Lower leg skin (tissue), 4 donors: Measurements from ENCODE around the gene GNAZ. TPM values are rescaled to one million over a fixed set of nuclear protein-coding genes. Genes with fewer than 3 reads are reported as not detected.

Experiments
- DNase-seq, 2 donors: peaks; one replicate each; pipeline ENCODE4 v3.0.0-alpha.2; 2019; ENCODE audit warnings: low spot score in 2 of 2
- H3K4me3 ChIP-seq: fragments of 200-600 bp; sonication (generic); 2 replicates; pipeline ENCODE4 v1.5.1; 2017; ENCODE audit warnings: mild to moderate bottlenecking, low read depth; ENCODE audit not compliant: poor library complexity, severe bottlenecking
- CTCF ChIP-seq, 3 donors: fragments of 450-650 bp; IDR thresholded peaks; one replicate each; pipeline ENCODE4 v1.5.1; 2016; ENCODE audit warnings: antibody characterized with exemption in 3 of 3, mild to moderate bottlenecking in 3 of 3, moderate library complexity in 2 of 3
- POLR2A ChIP-seq, 2 donors: fragments of 450-650 bp; IDR thresholded peaks; one replicate each; pipeline ENCODE4 v1.6.1; 2016 to 2017; ENCODE audit warnings: antibody characterized with exemption in 2 of 2, mild to moderate bottlenecking in 1 of 2, moderate library complexity in 1 of 2
- WGBS, 2 donors: methylation state at CpG; one replicate each; pipeline ENCODE4 v1.1.5; 2018; 5-methylcytosine and 5-hydroxymethylcytosine counted together
- intact Hi-C: fragments of 100-400 bp; cut with DNase I; formaldehyde crosslinking; loops from one replicate; pipeline ENCODE4 v1.15.0; 2023; ENCODE audit warnings: low total_unique reads
- total RNA-seq, 4 donors: library from RNA; depleted of rRNA; stranded (reverse); fragments of >200 nt; gene quantifications; one replicate each; pipeline ENCODE4 v1.1.0, GENCODE V29; 2016

The GNAZ gene
- total RNA-seq, 4 donors from 2014 or later, result 1.5 to 3.6 (median 2.0) TPM

- intact Hi-C loops, result no loop called here
- 85 to 89% methylated on average over 6 of the region's 6 CpGs for WGBS, 2 donors
- TF ChIP-seq CTCF (IDR thresholded peaks at IDR 0.05), result no peak
- no peak for TF ChIP-seq POLR2A (IDR thresholded peaks at IDR 0.05)
- H3K4me3 ChIP-seq, result no peak overlapping the region
- DNase-seq, result no peak
Measured at GRCh38 chr22:23099531-23099804, 29.1 kb downstream of the GNAZ start.

- WGBS, 2 donors, result 100% methylated on average over 3 to 6 of the region's 7 CpGs
- TF ChIP-seq CTCF (IDR thresholded peaks at IDR 0.05) (no peak), POLR2A (IDR thresholded peaks at IDR 0.05) (no peak)
- intact Hi-C loops, result no loop called here
- no peak for DNase-seq
- H3K4me3 ChIP-seq, result no peak overlapping the region
Measured at GRCh38 chr22:23100124-23100801, 29.9 kb downstream of the GNAZ start.

- 81 to 100% methylated on average over 2 of the region's 3 CpGs for WGBS, 2 donors
- TF ChIP-seq CTCF (IDR thresholded peaks at IDR 0.05), result no peak
- no peak for TF ChIP-seq POLR2A (IDR thresholded peaks at IDR 0.05)
- no peak overlapping the region for H3K4me3 ChIP-seq
- intact Hi-C loops, result no loop called here
- DNase-seq, result no peak
Measured at GRCh38 chr22:23101524-23101923, 31.2 kb downstream of the GNAZ start.

GRCh38 chr22:23102002-23102655 lies 31.8 kb downstream of the GNAZ start:
- TF ChIP-seq POLR2A (IDR thresholded peaks at IDR 0.05), result no peak
- no peak for TF ChIP-seq CTCF (IDR thresholded peaks at IDR 0.05)
- WGBS, 2 donors, result 95 to 97% methylated on average over 10 of the region's 10 CpGs
- no peak overlapping the region for H3K4me3 ChIP-seq
- intact Hi-C loops, result no loop called here
- no peak for DNase-seq

- 78 to 82% methylated on average over 2 to 3 of the region's 3 CpGs for WGBS, 2 donors
- TF ChIP-seq CTCF (IDR thresholded peaks at IDR 0.05) (no peak), POLR2A (IDR thresholded peaks at IDR 0.05) (no peak)
- DNase-seq, result no peak
- H3K4me3 ChIP-seq, result no peak overlapping the region
- intact Hi-C loops, result no loop called here
Measured at GRCh38 chr22:23102776-23103175, 32.5 kb downstream of the GNAZ start.
